Measurements from ENCODE around the gene CRYGS. TPM values are rescaled to one million over a fixed set of nuclear protein-coding genes. Genes with fewer than 3 reads are reported as not detected.
"Not testable (repeated sequence)": the region's sequence is repeated elsewhere in the genome, so short reads cannot be mapped to it uniquely, and the experiment has no call there.

CRYGS gene
- total and polyA plus RNA-seq, 9 of the 15 experiments (the other 6 are each of a cell fraction or from before 2014, with no cell fraction given), result 1.5 to 3.8 (median 2.0) TPM

GRCh38 chr3:186586245-186586644, 42.1 kb upstream of the CRYGS start:
- in situ Hi-C loops (cut with MboI); H3K27ac ChIP-seq (ENCODE audit: extremely low read depth, low read depth, low read length); CTCF ChIA-PET (ENCODE audit: low intra/inter-chr PET ratio); BruUV-seq (replicated peaks); H3K4me3 ChIP-seq; DNase-seq (ENCODE audit: extremely low read depth in 1 of 4, low spot score in 3 of 4); H3K79me2 ChIP-seq (ENCODE audit: control insufficient read depth, insufficient read depth, low read length); H3K27me3 ChIP-seq (ENCODE audit: control insufficient read depth in 2 of 2, insufficient read depth in 2 of 2, low read length in 2 of 2); H2AFZ ChIP-seq (ENCODE audit: low read depth, low read length); H3K4me2 ChIP-seq (ENCODE audit: insufficient read depth, low read length); ATAC-seq; H4K20me1 ChIP-seq (replicated peaks; ENCODE audit: control insufficient read depth, insufficient read depth, low read length); H3K9ac ChIP-seq (ENCODE audit: insufficient read depth in 1 of 2, low read depth in 2 of 2, low read length in 2 of 2); FAIRE-seq; H3K9me3 ChIP-seq (replicated peaks; ENCODE audit: control insufficient read depth, insufficient read depth, low read depth, low read length); H3K9me1 ChIP-seq (ENCODE audit: control insufficient read depth, insufficient read depth, low read length): not testable (repeated sequence)
- 84% methylated on average over 9 of the region's 9 CpGs for WGBS (ENCODE audit: insufficient coverage, low coverage, missing lambda C conversion rate)
- Histone ChIP-seq H3K4me1 (replicated peaks in 1 of 2; ENCODE audit: control insufficient read depth in 2 of 2, insufficient read depth in 2 of 2, low read length in 2 of 2) (peaks cover 0 to 22% of the 10 kb centered on the region in 2 experiments; a peak in 3 of 5 replicates), H3K36me3 (ENCODE audit: control insufficient read depth, insufficient read depth, low read length) (peaks cover 50% of the 10 kb centered on the region)
- TF ChIP-seq POLR2A (conservative IDR thresholded peaks at IDR 0.05) (peak; percentile 55; the same call in 1 of the 2 replicates), SUPT5H (IDR thresholded peaks at IDR 0.05) (peak; percentile 61), E2F8 (IDR thresholded peaks at IDR 0.05; ENCODE audit: low read depth, partially characterized antibody) (peak; percentile 24), POLR2B (IDR thresholded peaks at IDR 0.05; ENCODE audit: low read depth, partially characterized antibody) (peak; percentile 35)
- intact Hi-C loops (cut with micrococcal nuclease), result loop anchor here (10.0 kb wide), 1 partner anchor 239 kb away; no protein-coding TSS in a partner anchor
- POLR2A ChIA-PET, result interaction anchor here (0.7 to 8.0 kb wide), 5 partner anchors 9 to 236 kb away, joined by 3 to 64 read pairs (median 3); partner anchors contain the start of genes DNAJB11 and TBCCD1
